A673 (cell line): ENCODE data around the gene CIAO2B.

ENCODE experiments used
- EZH2 ChIP-seq: fragments of 200-600 bp; sonication (generic); IDR thresholded peaks from 2 replicates; pipeline ENCODE4 v1.6.1; 2017; ENCODE audit warnings: borderline replicate concordance, low read depth, mild to moderate bottlenecking, mixed read lengths, antibody characterized with exemption, low read length; ENCODE audit not compliant: poor library complexity, severe bottlenecking
- TF ChIP-seq, protein P1 (sequence below): fragments of 300-800, 200-600 bp; sonication (generic); conservative IDR thresholded peaks from 2 replicates; pipeline ENCODE4 v1.5.1; 2017; ENCODE audit warnings: low read depth, mild to moderate bottlenecking, antibody characterized with exemption, low read length, moderate library complexity, mixed read lengths

DNA sequence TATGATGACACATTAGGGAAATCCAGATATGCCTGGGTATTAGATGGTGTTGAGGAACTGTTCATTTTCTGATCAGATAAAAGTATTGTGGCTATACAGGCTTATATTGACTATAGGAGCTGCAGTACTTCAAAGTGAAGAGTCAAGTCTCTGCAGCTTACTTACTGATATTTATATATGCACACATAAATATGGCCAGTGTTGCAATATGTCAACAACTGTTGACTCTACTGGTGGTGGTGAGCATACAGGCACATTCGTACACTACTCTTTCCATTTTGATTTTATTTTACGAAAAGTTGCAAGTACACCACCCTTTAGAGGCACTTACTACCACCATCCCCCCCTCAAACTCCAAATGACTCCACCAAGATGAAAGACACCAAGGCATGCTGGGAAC lies 2.5 kb downstream of the CIAO2B start:
- TF ChIP-seq, protein P1, sequence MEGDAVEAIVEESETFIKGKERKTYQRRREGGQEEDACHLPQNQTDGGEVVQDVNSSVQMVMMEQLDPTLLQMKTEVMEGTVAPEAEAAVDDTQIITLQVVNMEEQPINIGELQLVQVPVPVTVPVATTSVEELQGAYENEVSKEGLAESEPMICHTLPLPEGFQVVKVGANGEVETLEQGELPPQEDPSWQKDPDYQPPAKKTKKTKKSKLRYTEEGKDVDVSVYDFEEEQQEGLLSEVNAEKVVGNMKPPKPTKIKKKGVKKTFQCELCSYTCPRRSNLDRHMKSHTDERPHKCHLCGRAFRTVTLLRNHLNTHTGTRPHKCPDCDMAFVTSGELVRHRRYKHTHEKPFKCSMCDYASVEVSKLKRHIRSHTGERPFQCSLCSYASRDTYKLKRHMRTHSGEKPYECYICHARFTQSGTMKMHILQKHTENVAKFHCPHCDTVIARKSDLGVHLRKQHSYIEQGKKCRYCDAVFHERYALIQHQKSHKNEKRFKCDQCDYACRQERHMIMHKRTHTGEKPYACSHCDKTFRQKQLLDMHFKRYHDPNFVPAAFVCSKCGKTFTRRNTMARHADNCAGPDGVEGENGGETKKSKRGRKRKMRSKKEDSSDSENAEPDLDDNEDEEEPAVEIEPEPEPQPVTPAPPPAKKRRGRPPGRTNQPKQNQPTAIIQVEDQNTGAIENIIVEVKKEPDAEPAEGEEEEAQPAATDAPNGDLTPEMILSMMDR = no peak
- no peak for TF ChIP-seq EZH2
